Breast epithelium (tissue), 3 donors: ENCODE data around the gene COL4A4.

Experiments used
- CTCF ChIP-seq, 3 donors: fragments of 450-650 bp; IDR thresholded peaks; one replicate each; pipeline ENCODE4 v1.5.1; 2016 to 2017; ENCODE audit warnings: antibody characterized with exemption in 3 of 3, mild to moderate bottlenecking in 3 of 3, moderate library complexity in 3 of 3
- POLR2A ChIP-seq: fragments of 450-650 bp; IDR thresholded peaks from one replicate; pipeline ENCODE4 v1.6.1; 2016; ENCODE audit warnings: antibody characterized with exemption, mild to moderate bottlenecking, moderate library complexity
- POLR2AphosphoS5 ChIP-seq, 3 donors: sonication (generic); formaldehyde crosslinking; IDR thresholded peaks; one replicate each; pipeline ENCODE4 v1.6.1; 2017; ENCODE audit warnings: antibody characterized with exemption in 3 of 3

GRCh38 chr2:227082286-227082685, 81.7 kb downstream of the COL4A4 start:
- TF ChIP-seq CTCF (IDR thresholded peaks at IDR 0.05) (no peak), POLR2AphosphoS5 (IDR thresholded peaks at IDR 0.05) (no peak), POLR2A (no peak)
